Left lung (tissue), 10 donors: ENCODE data around the gene CLCN2. TPM values are rescaled to one million over a fixed set of nuclear protein-coding genes. Genes with fewer than 3 reads are reported as not detected.

Experiments
- ATAC-seq: fragments of 200-7000 bp; cut with Tn5 transposase; one replicate; pipeline ENCODE4 v1.9.1; 2020; ENCODE audit warnings: moderate library complexity
- DNase-seq, 4 donors: peaks; one replicate each; pipeline ENCODE4 v3.0.0-alpha.2; 2013 to 2020
- H3K27ac ChIP-seq, 2 donors: fragments of 200-600 bp; sonication (generic) in 1 of 2; one replicate each; pipeline versions ENCODE4 v1.5.0 to v1.8.0; 2020 to 2021
- H3K27me3 ChIP-seq, 2 donors: fragments of 200-600 bp; sonication (generic) in 1 of 2; one replicate each; pipeline versions ENCODE4 v1.5.0 to v1.8.0; 2020 to 2021
- H3K36me3 ChIP-seq, 2 donors: fragments of 200-600 bp; sonication (generic) in 1 of 2; one replicate each; pipeline versions ENCODE4 v1.5.0 to v1.8.0; 2020 to 2021
- H3K4me1 ChIP-seq, 2 donors: fragments of 200-600 bp; one replicate each; pipeline ENCODE4 v1.8.0; 2021
- H3K4me3 ChIP-seq, 2 donors: fragments of 200-600 bp; sonication (generic) in 1 of 2; one replicate each; pipeline versions ENCODE4 v1.5.0 to v1.8.0; 2020 to 2021; ENCODE audit warnings: mild to moderate bottlenecking in 1 of 2
- H3K9me3 ChIP-seq, 2 donors: fragments of 200-600 bp; sonication (generic) in 1 of 2; one replicate each; pipeline versions ENCODE4 v1.5.0 to v1.8.0; 2020 to 2021
- CTCF ChIP-seq, 2 donors: fragments of 200-600 bp; sonication (generic) in 1 of 2; IDR thresholded peaks; one replicate each; pipeline versions ENCODE4 v1.5.0 to v1.8.0; 2021; ENCODE audit warnings: antibody characterized with exemption in 2 of 2
- intact Hi-C, 2 donors: fragments of 100-400 bp; cut with DNase I; formaldehyde crosslinking; loops; one replicate each; pipeline versions ENCODE4 v1.11.2 to v1.14.2; 2022
- polyA plus RNA-seq, 6 donors: library from polyadenylated mRNA; unstranded; fragments of 120-200 nt; gene quantifications; one replicate each; pipeline ENCODE4 v1.2.1, GENCODE V29; 2013; ENCODE audit not compliant: insufficient read length in 6 of 6
- total RNA-seq, 2 donors: library from RNA; stranded (reverse); fragmentation: NEBNext Ultra II Directional; extraction: Animal tissue kit (Norgen Biotek cat#: 25700); gene quantifications; one replicate each; pipeline ENCODE4 v1.2.1, GENCODE V29; 2021
- donor health status: DM: no; HTN: yes; CAD: no.
- donor health status: DM: no; HTN: no; CAD: no.

Gene CLCN2
- total and polyA plus RNA-seq, 8 donors, result 4.4 to 12.0 (median 10.1) TPM

GRCh38 chr3:184362668-184363546, 1.5 kb upstream of the CLCN2 start:
- DNase-seq (peak; percentile 95 to 99 (median 97)), ATAC-seq (peak; percentile 79)
- TF ChIP-seq CTCF (IDR thresholded peaks at IDR 0.05), result peak; percentile 31
- peaks cover 0 to 30% of the 10 kb centered on the region in 2 donors for H3K36me3 ChIP-seq
- H3K9me3 ChIP-seq, result no peaks in the 10 kb centered on the region
- H3K4me1 ChIP-seq, result peaks cover 20 to 29% of the 10 kb centered on the region in 2 donors
- intact Hi-C loops, result no loop called here
- peak overlapping the region; percentile 95 to 99 for H3K27ac ChIP-seq
- H3K4me3 ChIP-seq, result peak overlapping the region; percentile 94 to 95
- peaks cover 0 to 13% of the 10 kb centered on the region in 2 donors for H3K27me3 ChIP-seq

GRCh38 chr3:184361932-184362667, 695 bp upstream of the CLCN2 start:
- H3K36me3 ChIP-seq, result peaks cover 0 to 29% of the 10 kb centered on the region in 2 donors
- DNase-seq, result peak in 2 of 4 donors; percentile 76 to 89
- no peaks in the 10 kb centered on the region for H3K9me3 ChIP-seq
- peak overlapping the region; percentile 95 to 99 for H3K27ac ChIP-seq
- peak overlapping the region; percentile 94 to 95 for H3K4me3 ChIP-seq
- intact Hi-C loops, result no loop called here
- no peak for TF ChIP-seq CTCF (IDR thresholded peaks at IDR 0.05)
- peaks cover 20 to 29% of the 10 kb centered on the region in 2 donors for H3K4me1 ChIP-seq
- peak; percentile 59 for ATAC-seq
- peaks cover 0 to 13% of the 10 kb centered on the region in 2 donors for H3K27me3 ChIP-seq

- Histone ChIP-seq H3K27me3 (peaks cover 0 to 13% of the 10 kb centered on the region in 2 donors), H3K4me1 (peaks cover 20 to 29% of the 10 kb centered on the region in 2 donors), H3K36me3 (peaks cover 0 to 19% of the 10 kb centered on the region in 2 donors), H3K27ac (peak overlapping the region in 1 of 2 donors; percentile 95), H3K4me3 (peak overlapping the region; percentile 94 to 95), H3K9me3 (no peaks in the 10 kb centered on the region)
- no peak for TF ChIP-seq CTCF (IDR thresholded peaks at IDR 0.05)
- DNase-seq (no peak), ATAC-seq (no peak)
- intact Hi-C loops, result no loop called here
Observed at GRCh38 chr3:184360929-184361531, 375 bp downstream of the CLCN2 start.

GRCh38 chr3:184360070-184360928, 1.1 kb downstream of the CLCN2 start:
- Histone ChIP-seq H3K36me3 (peaks cover 0 to 19% of the 10 kb centered on the region in 2 donors), H3K4me1 (peaks cover 20 to 29% of the 10 kb centered on the region in 2 donors), H3K4me3 (peak overlapping the region in 1 of 2 donors; percentile 95), H3K9me3 (no peaks in the 10 kb centered on the region), H3K27me3 (peaks cover 0 to 13% of the 10 kb centered on the region in 2 donors), H3K27ac (no peak overlapping the region)
- DNase-seq (no peak), ATAC-seq (no peak)
- intact Hi-C loops, result no loop called here
- TF ChIP-seq CTCF (IDR thresholded peaks at IDR 0.05), result no peak
